Osteoblast (primary cell): ENCODE data around the gene NRCAM. TPM values are rescaled to one million over a fixed set of nuclear protein-coding genes. Genes with fewer than 3 reads are reported as not detected.
"Not testable (repeated sequence)": the region's sequence is repeated elsewhere in the genome, so short reads cannot be mapped to it uniquely, and the experiment has no call there.

Experiments
- DNase-seq: peaks from one replicate; pipeline ENCODE4 v3.0.0; 2011; ENCODE audit warnings: low spot score, mixed read lengths; ENCODE audit not compliant: insufficient read length; ENCODE audit errors: missing footprints
- H2AFZ ChIP-seq: 2 replicates; pipeline ENCODE4 v1.6.0; 2011; ENCODE audit warnings: mild to moderate bottlenecking, low read length
- H3K27ac ChIP-seq: 2 replicates; pipeline ENCODE4 v1.5.1; 2011; ENCODE audit warnings: mild to moderate bottlenecking, low read depth, low read length, moderate library complexity
- H3K27me3 ChIP-seq: 2 replicates; pipeline ENCODE4 v1.6.0; 2012; ENCODE audit warnings: mild to moderate bottlenecking, control low read depth, inconsistent platforms, low read length, moderate library complexity; ENCODE audit not compliant: insufficient read depth
- H3K36me3 ChIP-seq: 2 replicates; pipeline ENCODE4 v1.5.1; 2011; ENCODE audit warnings: mild to moderate bottlenecking, low read length, control low read depth, moderate library complexity; ENCODE audit not compliant: insufficient read depth
- H3K4me1 ChIP-seq: 2 replicates; pipeline ENCODE4 v1.5.1; 2011; ENCODE audit warnings: mild to moderate bottlenecking, low read length, control low read depth, moderate library complexity; ENCODE audit not compliant: insufficient read depth
- H3K4me2 ChIP-seq: 2 replicates; pipeline ENCODE4 v1.6.0; 2011; ENCODE audit warnings: mild to moderate bottlenecking, low read length; ENCODE audit not compliant: insufficient read depth
- H3K4me3 ChIP-seq: fragments of 200-600 bp; sonication (generic); 3 replicates; pipeline ENCODE4 v1.5.1; 2012; ENCODE audit warnings: mild to moderate bottlenecking, low read length, inconsistent platforms; ENCODE audit not compliant: insufficient read depth
- H3K79me2 ChIP-seq: 2 replicates; pipeline ENCODE4 v1.6.0; 2012; ENCODE audit warnings: mild to moderate bottlenecking, low read length, control low read depth, inconsistent platforms; ENCODE audit not compliant: insufficient read depth
- H3K9me3 ChIP-seq: 2 replicates; pipeline ENCODE4 v1.5.1; 2011; ENCODE audit warnings: low read depth, low read length, control low read depth
- H4K20me1 ChIP-seq: 2 replicates; pipeline ENCODE4 v1.6.0; 2012; ENCODE audit warnings: mild to moderate bottlenecking, low read length, control low read depth; ENCODE audit not compliant: insufficient read depth
- total RNA-seq: library from RNA; depleted of rRNA; stranded (reverse); fragments of >200 nt; gene quantifications from 2 replicates; pipeline ENCODE4 v1.2.3, GENCODE V29; 2012
- TF ChIP-seq, protein P1 (sequence below): IDR thresholded peaks from 2 replicates; pipeline ENCODE4 v1.5.1; 2011; ENCODE audit warnings: mild to moderate bottlenecking, low read depth, low read length, moderate library complexity; ENCODE audit errors: extremely low read depth

NRCAM gene
- total RNA-seq, 1 donor: 2.2 TPM

DNA sequence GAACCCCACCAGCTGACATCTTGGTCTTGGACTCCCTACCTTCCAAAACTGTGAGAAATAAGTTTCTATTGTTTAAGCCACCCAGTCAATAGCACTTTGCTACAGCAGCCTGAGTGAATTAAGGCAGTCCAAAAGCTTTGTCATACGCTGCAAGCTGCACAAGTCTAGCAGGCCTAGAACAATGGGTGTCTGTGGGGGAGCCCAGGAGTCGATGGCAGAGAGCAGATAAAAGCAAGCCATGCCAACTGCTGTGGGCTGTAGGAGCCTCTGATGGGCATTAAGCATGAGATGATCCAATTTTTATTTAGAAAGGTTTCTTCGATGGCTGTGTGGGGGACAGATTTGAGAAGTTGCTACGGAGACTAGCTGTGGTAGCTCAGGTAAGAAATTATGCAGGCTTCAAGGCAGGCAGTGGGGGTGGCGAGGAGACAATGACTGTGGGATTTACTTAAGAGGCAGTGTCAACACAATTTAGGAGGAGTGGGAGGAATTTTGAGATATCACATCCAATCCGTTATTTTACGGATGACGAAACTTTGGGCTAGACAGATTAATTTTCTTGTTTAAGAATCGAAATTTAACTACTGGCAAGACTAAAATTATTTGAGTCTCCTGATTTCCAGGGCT lies 110.4 kb downstream of the NRCAM start:
- no peak overlapping the region for H3K4me3 ChIP-seq
- no peaks in the 10 kb centered on the region for H3K36me3 ChIP-seq
- no peaks in the 10 kb centered on the region for H4K20me1 ChIP-seq
- no peaks in the 10 kb centered on the region for H3K4me1 ChIP-seq
- H3K79me2 ChIP-seq: no peaks in the 10 kb centered on the region
- no peaks in the 10 kb centered on the region for H3K27me3 ChIP-seq
- TF ChIP-seq, protein P1, sequence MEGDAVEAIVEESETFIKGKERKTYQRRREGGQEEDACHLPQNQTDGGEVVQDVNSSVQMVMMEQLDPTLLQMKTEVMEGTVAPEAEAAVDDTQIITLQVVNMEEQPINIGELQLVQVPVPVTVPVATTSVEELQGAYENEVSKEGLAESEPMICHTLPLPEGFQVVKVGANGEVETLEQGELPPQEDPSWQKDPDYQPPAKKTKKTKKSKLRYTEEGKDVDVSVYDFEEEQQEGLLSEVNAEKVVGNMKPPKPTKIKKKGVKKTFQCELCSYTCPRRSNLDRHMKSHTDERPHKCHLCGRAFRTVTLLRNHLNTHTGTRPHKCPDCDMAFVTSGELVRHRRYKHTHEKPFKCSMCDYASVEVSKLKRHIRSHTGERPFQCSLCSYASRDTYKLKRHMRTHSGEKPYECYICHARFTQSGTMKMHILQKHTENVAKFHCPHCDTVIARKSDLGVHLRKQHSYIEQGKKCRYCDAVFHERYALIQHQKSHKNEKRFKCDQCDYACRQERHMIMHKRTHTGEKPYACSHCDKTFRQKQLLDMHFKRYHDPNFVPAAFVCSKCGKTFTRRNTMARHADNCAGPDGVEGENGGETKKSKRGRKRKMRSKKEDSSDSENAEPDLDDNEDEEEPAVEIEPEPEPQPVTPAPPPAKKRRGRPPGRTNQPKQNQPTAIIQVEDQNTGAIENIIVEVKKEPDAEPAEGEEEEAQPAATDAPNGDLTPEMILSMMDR: no peak
- H3K4me2 ChIP-seq: no peak overlapping the region
- H3K27ac ChIP-seq: no peak overlapping the region
- DNase-seq: no peak
- no peaks in the 10 kb centered on the region for H3K9me3 ChIP-seq
- H2AFZ ChIP-seq: no peak overlapping the region

DNA sequence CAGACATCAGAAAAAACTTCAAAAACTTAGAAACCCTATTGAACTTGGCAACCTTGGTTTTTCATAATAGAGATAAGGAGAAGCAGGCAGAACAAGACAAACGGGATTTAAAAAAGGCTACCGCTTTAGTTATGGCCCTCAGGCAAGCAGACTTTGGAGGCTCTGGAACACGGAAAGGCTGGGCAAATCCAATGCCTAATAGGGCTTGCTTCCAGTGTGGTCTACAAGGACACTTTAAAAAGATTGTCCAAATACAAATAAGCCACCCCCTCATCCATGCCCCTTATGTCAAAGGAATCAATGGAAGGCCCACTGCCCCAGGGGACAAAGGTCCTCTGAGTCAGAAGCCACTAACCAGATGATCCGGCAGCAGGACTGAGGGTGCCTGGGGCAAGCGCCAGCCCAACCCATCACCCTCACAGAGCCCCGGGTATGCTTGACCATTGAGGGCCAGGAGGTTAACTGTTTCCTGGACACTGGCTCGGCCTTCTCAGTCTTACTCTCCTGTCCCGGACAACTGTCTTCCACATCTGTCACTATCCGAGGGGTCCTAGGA lies 115.3 kb downstream of the NRCAM start:
- DNase-seq: no peak
- Histone ChIP-seq H3K36me3 (no peaks in the 10 kb centered on the region), H2AFZ (no peak overlapping the region), H3K4me3 (no peak overlapping the region), H4K20me1 (no peaks in the 10 kb centered on the region), H3K4me2 (no peak overlapping the region), H3K27ac (no peak overlapping the region), H3K79me2 (no peaks in the 10 kb centered on the region), H3K27me3 (no peaks in the 10 kb centered on the region), H3K9me3 (no peaks in the 10 kb centered on the region), H3K4me1 (no peaks in the 10 kb centered on the region)
- TF ChIP-seq, protein P1: no peak

DNA sequence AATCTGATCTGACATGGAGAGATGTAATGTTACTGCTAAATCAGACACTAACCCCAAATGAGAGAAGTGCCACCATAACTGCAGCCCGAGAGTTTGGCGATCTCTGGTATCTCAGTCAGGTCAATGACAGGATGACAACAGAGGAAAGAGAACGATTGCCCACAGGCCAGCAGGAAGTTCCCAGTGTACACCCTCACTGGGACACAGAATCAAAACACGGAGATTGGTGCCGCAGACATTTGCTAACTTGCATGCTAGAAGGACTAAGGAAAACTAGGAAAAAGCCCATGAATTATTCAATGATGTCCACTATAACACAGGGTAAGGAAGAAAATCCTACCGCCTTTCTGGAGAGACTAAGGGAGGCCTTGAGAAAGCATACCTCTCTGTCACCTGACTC lies 115.8 kb downstream of the NRCAM start:
- not testable (repeated sequence) for H3K36me3 ChIP-seq, H3K27me3 ChIP-seq, H3K4me2 ChIP-seq, H2AFZ ChIP-seq, H3K4me3 ChIP-seq, DNase-seq, H3K9me3 ChIP-seq, H4K20me1 ChIP-seq, H3K79me2 ChIP-seq, H3K4me1 ChIP-seq, H3K27ac ChIP-seq

DNA sequence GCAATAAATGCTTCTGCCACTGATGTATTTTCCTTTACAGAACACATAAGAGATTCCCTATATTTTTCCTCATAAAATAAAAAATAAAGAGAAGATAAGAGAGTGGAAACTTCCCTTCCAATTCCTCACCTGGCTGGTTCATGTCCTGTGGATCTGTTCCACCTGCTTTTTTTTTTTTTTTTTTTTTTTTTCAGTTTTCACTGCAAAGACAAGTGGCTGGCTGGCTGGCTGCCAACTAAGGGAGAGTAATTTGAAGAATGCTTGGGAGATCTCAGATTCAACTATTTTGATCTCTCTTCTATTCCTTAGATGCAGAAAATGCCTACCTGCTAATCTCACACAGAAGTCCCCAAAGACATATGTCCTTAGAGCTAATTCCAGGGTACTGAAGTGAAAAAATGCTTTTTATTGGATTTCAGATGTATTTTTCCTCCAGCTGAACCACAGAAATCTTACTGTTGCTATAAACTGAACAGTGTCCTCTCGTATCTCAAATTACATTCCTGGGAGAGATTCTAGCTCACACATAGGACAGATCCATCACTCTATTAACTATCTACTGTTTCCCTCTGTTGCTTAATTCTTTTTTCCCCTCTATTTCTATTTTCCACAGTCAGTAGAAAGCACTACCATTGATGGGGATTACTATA lies 120.8 kb downstream of the NRCAM start:
- no peaks in the 10 kb centered on the region for H3K27me3 ChIP-seq
- no peak overlapping the region for H3K27ac ChIP-seq
- H3K9me3 ChIP-seq: no peaks in the 10 kb centered on the region
- H3K79me2 ChIP-seq: no peaks in the 10 kb centered on the region
- TF ChIP-seq, protein P1: no peak
- H3K4me3 ChIP-seq: no peak overlapping the region
- H3K4me1 ChIP-seq: no peaks in the 10 kb centered on the region
- H3K4me2 ChIP-seq: no peak overlapping the region
- H3K36me3 ChIP-seq: no peaks in the 10 kb centered on the region
- no peaks in the 10 kb centered on the region for H4K20me1 ChIP-seq
- DNase-seq: no peak
- H2AFZ ChIP-seq: no peak overlapping the region
